Lung (tissue), 12 donors: Measurements from ENCODE around the gene CAPN3. TPM values are rescaled to one million over a fixed set of nuclear protein-coding genes. Genes with fewer than 3 reads are reported as not detected.

Experiments
- ATAC-seq: fragments of 200-7000 bp; cut with Tn5 transposase; one replicate; pipeline ENCODE4 v1.9.1; 2020; ENCODE audit warnings: moderate number of reproducible peaks; ENCODE audit not compliant: insufficient read depth, low FRiP score
- DNase-seq, 3 donors: peaks; one replicate each; pipeline ENCODE4 v3.0.0-alpha.2; 2013 to 2017
- H3K27ac ChIP-seq, 2 donors: one replicate each; pipeline ENCODE4 v1.5.1; 2013; ENCODE audit warnings: mild to moderate bottlenecking in 2 of 2, moderate library complexity in 2 of 2, control low read depth in 1 of 2, inconsistent platforms in 1 of 2, low read depth in 1 of 2, low read length in 1 of 2
- H3K27me3 ChIP-seq, 3 donors: one replicate each; pipeline ENCODE4 v1.5.1; 2013; ENCODE audit warnings: low read length in 2 of 3; ENCODE audit not compliant: control insufficient read depth in 3 of 3, insufficient read depth in 3 of 3
- H3K36me3 ChIP-seq, 4 donors: one replicate each; pipeline ENCODE4 v1.5.1; 2013; ENCODE audit warnings: low read length in 4 of 4, mild to moderate bottlenecking in 1 of 4, moderate library complexity in 1 of 4; ENCODE audit not compliant: control insufficient read depth in 4 of 4, insufficient read depth in 4 of 4
- H3K4me1 ChIP-seq, 5 donors: one replicate each; pipeline ENCODE4 v1.5.1; 2013; ENCODE audit warnings: low read length in 5 of 5, mild to moderate bottlenecking in 2 of 5, moderate library complexity in 1 of 5; ENCODE audit not compliant: control insufficient read depth in 5 of 5, insufficient read depth in 5 of 5
- H3K4me3 ChIP-seq: one replicate; pipeline ENCODE4 v1.5.1; 2013; ENCODE audit warnings: mild to moderate bottlenecking, control low read depth, moderate library complexity
- H3K9ac ChIP-seq, 2 donors: one replicate each; pipeline ENCODE4 v1.5.1; 2013; ENCODE audit warnings: low read length in 2 of 2, control low read depth in 1 of 2; ENCODE audit not compliant: insufficient read depth in 1 of 2
- H3K9me3 ChIP-seq, 4 donors: one replicate each; pipeline ENCODE4 v1.5.1; 2013; ENCODE audit warnings: low read length in 3 of 4, mild to moderate bottlenecking in 1 of 4, moderate library complexity in 1 of 4; ENCODE audit not compliant: control insufficient read depth in 4 of 4, insufficient read depth in 3 of 4
- CTCF ChIP-seq: IDR thresholded peaks from 2 replicates; pipeline ENCODE4 v1.5.1; 2012; ENCODE audit warnings: mild to moderate bottlenecking; ENCODE audit errors: control extremely low read depth, extremely low read depth
- WGBS, 2 donors: extraction: QIAGEN DNeasy Blood & Tissue Kit; methylation state at CpG; one replicate each; pipeline ENCODE4 v1.1.7; 2013; 5-methylcytosine and 5-hydroxymethylcytosine counted together
- polyA plus RNA-seq, 2 donors: library from polyadenylated mRNA; stranded (reverse); fragments of 200-250 nt; gene quantifications; one replicate each; pipeline ENCODE4 v1.2.1, GENCODE V29; 2013
- total RNA-seq, 2 donors: library from RNA; depleted of rRNA in 1 of 2; stranded (reverse); fragments of >200 nt in 1 of 2; gene quantifications; one replicate each; pipeline ENCODE4 v1.2.1, GENCODE V29; 2014 to 2021
- donor health status: control.
- donor health status: control.
- donor health status: Bipolar disorder and iron deficiency.
- donor health status: healthy.
- donor health status: DM: yes; HTN: yes; CAD: no.

Gene CAPN3
- total and polyA plus RNA-seq, 4 donors = 12.1 to 56.6 (median 24.7) TPM

DNA sequence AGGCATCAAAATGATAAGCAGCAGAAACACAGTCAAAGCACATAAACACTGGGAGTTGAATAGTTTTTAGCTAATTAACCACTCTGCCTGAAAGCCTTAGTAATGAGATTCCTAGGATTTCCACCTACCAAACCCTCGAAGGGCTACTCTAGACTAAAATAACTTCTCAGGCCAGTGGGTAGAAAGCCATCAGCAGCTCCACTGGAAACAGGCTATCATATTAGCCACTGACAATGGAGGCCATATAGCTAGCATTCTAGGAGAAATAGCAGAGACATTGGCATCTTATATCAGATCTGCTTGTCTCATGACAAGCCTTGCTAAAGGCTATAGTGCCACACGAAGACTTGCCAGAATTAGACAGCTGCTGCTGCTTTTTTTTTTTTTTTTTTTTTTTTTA lies 4.5 kb upstream of the CAPN3 start:
- no peak overlapping the region for H3K4me3 ChIP-seq
- DNase-seq (no peak), ATAC-seq (no peak)
- no peak overlapping the region for H3K27ac ChIP-seq
- no peak for TF ChIP-seq CTCF
- H3K9ac ChIP-seq = no peak overlapping the region
- peaks cover 4 to 27% (median 13%) of the 10 kb centered on the region in 4 donors for H3K36me3 ChIP-seq
- no peaks in the 10 kb centered on the region for H3K9me3 ChIP-seq
- H3K27me3 ChIP-seq = no peaks in the 10 kb centered on the region
- 87 to 94% methylated on average over 2 of the region's 2 CpGs for WGBS, 2 donors
- H3K4me1 ChIP-seq = no peaks in the 10 kb centered on the region

- no peak for ATAC-seq
- H3K4me1 ChIP-seq = no peaks in the 10 kb centered on the region
- no peak for DNase-seq
- H3K4me3 ChIP-seq = no peak overlapping the region
- no peaks in the 10 kb centered on the region for H3K9me3 ChIP-seq
- H3K9ac ChIP-seq = no peak overlapping the region
- WGBS, 2 donors = 91 to 97% methylated on average over 6 of the region's 6 CpGs
- no peak for TF ChIP-seq CTCF
- H3K27ac ChIP-seq = no peak overlapping the region
- H3K27me3 ChIP-seq = no peaks in the 10 kb centered on the region
- H3K36me3 ChIP-seq = peaks cover 4 to 30% (median 13%) of the 10 kb centered on the region in 4 donors
Observed at GRCh38 chr15:42355291-42355690, 4.0 kb upstream of the CAPN3 start.

DNA sequence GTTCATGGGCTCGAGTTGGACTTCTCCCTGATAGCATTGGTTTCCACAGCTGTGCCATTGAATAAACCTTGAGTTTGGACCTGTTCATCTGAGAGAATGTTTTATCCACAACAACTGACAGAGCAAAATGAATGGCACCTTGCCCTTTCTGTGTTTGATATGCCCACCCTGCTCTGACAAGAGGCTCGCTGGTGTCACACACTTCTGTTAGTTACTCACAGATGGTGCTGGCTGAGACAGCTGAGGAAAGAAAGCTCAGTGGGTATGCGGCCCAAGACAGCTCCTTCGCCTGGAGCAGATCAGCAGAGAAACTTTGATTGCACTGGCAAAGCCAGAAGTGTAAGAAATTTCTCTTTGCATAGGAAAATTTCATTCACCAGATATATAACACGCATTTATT lies 2.5 kb upstream of the CAPN3 start:
- TF ChIP-seq CTCF = no peak
- no peak for DNase-seq
- H3K4me1 ChIP-seq = no peaks in the 10 kb centered on the region
- H3K4me3 ChIP-seq = no peak overlapping the region
- WGBS, 2 donors = 88 to 90% methylated on average over 5 of the region's 5 CpGs
- H3K27me3 ChIP-seq = no peaks in the 10 kb centered on the region
- H3K27ac ChIP-seq = no peak overlapping the region
- H3K36me3 ChIP-seq = peaks cover 0 to 26% (median 9%) of the 10 kb centered on the region in 4 donors
- H3K9me3 ChIP-seq = no peaks in the 10 kb centered on the region
- ATAC-seq = no peak
- H3K9ac ChIP-seq = no peak overlapping the region

DNA sequence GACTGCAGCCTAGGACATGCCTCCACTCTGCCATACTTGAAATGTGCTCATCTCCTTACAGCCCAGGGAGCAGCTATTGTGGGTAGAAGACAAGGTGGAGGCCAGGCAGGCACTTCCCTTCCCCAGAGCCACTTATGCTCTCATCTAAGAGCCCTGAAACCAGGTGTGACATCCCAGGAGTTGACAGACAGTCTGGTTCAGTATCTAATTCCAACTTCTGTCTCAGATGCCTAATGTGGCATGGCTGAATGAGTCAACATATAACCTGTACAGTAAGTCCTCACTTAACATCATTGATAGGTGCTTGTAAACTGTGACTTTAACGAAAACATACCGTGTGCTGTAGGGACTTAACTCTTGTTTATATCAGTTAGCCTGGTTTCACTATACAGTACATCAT lies 1.2 kb upstream of the CAPN3 start:
- WGBS, 2 donors = 92% methylated on average over 2 of the region's 2 CpGs
- TF ChIP-seq CTCF = no peak
- Histone ChIP-seq H3K27ac (no peak overlapping the region), H3K9me3 (no peaks in the 10 kb centered on the region), H3K36me3 (peaks cover 0 to 18% (median 5%) of the 10 kb centered on the region in 4 donors), H3K27me3 (no peaks in the 10 kb centered on the region), H3K4me3 (no peak overlapping the region), H3K9ac (no peak overlapping the region), H3K4me1 (no peaks in the 10 kb centered on the region)
- no peak for ATAC-seq
- no peak for DNase-seq
